RWPE1 (cell line): Measurements from ENCODE around the gene FKBP2.

Source experiments
- CTCF ChIA-PET: fragments of 350-600 bp; sonication (Branson Sonifier 250); formaldehyde crosslinking; extraction: SDS; loops from one replicate; lab custom pipeline; 2021; lab: Yijun Ruan, JAX
- POLR2A ChIA-PET: fragments of 400-600 bp; formaldehyde crosslinking; extraction: SDS; loops from one replicate; lab custom pipeline; 2020; ENCODE audit warnings: antibody characterized with exemption; ENCODE audit not compliant: low non-redundant PET; lab: Yijun Ruan, JAX
- DNase-seq: peaks from one replicate; pipeline ENCODE4 v3.0.0; 2012; ENCODE audit warnings: low spot score
- H3K27ac ChIP-seq: fragments of 450-650 bp; 2 replicates; pipeline ENCODE4 v1.5.1; 2017
- TF ChIP-seq, protein P1 (sequence below): fragments of 450-650 bp; conservative IDR thresholded peaks from 2 replicates; pipeline ENCODE4 v1.5.1; 2017; ENCODE audit warnings: low read depth, mild to moderate bottlenecking

FKBP2 gene

DNA sequence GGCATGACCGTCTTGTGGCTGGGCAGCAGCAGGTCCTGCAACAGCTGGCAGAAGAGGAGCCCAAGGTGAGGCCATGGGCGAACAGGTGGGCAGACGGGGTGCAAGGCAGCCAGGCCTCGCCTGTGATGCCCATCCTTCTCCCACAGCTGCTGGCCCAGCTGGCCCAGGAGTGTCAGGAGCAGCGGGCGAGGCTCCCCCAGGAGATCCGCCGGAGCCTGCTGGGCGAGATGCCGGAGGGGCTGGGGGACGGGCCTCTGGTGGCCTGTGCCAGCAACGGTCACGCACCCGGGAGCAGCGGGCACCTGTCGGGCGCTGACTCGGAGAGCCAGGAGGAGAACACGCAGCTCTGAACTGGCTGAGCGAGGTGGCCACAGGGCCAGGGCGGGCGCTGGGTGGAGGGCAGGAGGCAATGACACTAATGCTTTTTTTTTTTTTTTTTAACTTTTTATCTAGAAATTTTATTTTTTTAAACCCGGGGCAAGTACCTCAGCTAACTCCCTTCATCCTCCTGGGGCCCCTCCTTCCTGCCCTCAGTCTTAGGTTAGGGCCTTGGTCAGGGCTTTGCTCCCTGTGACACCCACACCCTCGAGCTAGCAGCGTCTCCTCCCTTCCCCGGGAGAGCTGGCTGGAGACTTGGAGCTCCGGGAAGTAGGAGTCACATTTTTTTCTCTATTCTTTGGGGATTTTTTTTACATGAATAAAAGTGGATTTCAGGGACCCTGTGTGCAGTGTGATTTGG is 26.5 kb downstream of the FKBP2 start:
- TF ChIP-seq, protein P1, sequence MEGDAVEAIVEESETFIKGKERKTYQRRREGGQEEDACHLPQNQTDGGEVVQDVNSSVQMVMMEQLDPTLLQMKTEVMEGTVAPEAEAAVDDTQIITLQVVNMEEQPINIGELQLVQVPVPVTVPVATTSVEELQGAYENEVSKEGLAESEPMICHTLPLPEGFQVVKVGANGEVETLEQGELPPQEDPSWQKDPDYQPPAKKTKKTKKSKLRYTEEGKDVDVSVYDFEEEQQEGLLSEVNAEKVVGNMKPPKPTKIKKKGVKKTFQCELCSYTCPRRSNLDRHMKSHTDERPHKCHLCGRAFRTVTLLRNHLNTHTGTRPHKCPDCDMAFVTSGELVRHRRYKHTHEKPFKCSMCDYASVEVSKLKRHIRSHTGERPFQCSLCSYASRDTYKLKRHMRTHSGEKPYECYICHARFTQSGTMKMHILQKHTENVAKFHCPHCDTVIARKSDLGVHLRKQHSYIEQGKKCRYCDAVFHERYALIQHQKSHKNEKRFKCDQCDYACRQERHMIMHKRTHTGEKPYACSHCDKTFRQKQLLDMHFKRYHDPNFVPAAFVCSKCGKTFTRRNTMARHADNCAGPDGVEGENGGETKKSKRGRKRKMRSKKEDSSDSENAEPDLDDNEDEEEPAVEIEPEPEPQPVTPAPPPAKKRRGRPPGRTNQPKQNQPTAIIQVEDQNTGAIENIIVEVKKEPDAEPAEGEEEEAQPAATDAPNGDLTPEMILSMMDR = no peak
- ChIA-PET CTCF (interaction anchor here (1.0 to 3.6 kb wide), 5 partner anchors 9 to 63 kb away, joined by 3 to 18 read pairs (median 5); partner anchors contain the start of genes CATSPERZ and PLCB3), POLR2A (interaction anchor here (0.7 to 1.6 kb wide), 3 partner anchors 10 to 23 kb away, joined by 4 to 7 read pairs (median 6); no protein-coding TSS in a partner anchor)
- no peak for DNase-seq
- H3K27ac ChIP-seq = peak overlapping the region; percentile 99

DNA sequence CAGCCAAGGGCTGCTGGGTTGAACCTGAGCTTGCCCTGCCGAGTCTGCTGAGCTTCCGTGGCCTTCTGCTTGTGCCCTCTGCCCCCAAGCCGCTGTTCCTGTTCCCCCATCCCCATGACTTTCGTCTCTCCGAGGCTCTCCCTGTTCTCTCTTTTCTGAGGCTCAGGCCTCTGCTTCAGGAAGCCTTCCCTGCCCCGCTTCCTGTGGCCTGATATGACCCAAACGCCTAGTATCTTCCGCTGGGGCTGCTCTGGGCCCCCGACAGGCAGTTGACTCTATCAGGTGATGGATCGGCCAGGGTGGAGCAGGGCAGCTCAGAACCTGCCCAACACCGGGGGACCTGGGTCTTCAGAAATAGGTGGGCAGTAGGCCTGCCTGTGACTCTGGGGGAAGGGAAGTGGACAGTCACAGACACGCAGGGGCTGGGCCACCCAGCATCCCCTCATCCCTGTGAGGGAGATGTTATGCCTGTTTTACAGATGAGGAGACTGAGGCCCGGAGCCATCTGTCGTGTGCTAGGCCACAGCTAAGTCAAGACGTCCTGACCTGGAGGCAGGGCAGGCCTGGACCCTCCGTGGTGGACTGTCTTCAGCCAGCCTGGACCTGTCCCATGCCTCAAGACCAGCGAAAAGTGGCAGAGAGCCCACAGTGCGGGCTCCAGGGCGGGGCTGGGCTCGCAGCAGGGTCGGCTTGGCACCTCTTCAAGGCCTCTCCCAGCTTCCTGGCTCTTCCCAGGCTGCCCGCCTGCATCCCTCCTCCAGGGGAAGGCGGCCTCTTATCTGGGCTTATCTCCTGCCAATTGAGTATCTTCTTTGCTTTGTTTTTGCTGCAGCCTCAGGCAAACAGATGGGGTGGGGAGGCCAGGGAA is 27.4 kb downstream of the FKBP2 start:
- DNase-seq = no peak
- peak overlapping the region; percentile 99 for H3K27ac ChIP-seq
- POLR2A ChIA-PET = interaction anchor here (0.6 to 1.6 kb wide), 7 partner anchors 9 to 43 kb away, joined by 3 to 7 read pairs (median 4); no protein-coding TSS in a partner anchor
- CTCF ChIA-PET = interaction anchor here (0.6 to 3.6 kb wide), 8 partner anchors 9 to 1388 kb away, joined by 3 to 18 read pairs (median 4); partner anchors contain the start of genes CATSPERZ, PLCB3 and SLC3A2
- TF ChIP-seq, protein P1 = no peak

DNA sequence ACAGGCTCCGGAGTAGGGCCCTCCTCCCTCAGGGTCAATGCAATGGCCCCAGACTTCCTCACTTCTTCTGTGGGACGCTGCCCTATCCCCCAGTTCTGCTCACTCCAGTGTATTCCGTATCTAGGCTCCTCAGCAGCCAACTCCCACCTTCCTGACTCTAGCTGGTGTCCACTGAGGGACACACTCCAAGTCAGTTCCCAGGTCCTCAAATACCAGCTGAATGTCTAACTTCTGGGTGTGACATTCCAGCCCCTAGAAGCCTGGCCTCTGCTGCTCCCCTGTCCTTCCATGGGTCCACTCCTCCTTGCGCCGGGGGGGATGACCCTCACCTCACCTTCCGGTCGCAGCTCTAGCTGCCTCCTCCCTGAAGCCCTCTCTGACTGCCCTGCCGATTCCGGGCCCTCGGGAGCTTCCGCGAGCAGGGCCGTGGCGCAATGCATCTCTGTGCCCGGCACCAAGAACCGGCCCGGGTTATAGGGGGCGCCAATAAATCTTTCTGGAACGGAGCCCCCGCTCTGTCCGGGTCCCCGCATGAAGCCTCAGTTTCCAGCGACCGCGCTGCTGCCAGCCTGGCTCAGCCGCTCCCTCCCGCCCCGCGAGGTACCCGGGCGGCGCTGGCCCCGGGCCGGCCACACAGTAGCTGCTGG is 28.1 kb downstream of the FKBP2 start:
- ChIA-PET CTCF (interaction anchor here (0.6 to 3.6 kb wide), 5 partner anchors 10 to 257 kb away, joined by 3 to 18 read pairs (median 3); partner anchors contain the start of genes CATSPERZ and PLCB3), POLR2A (interaction anchor here (0.6 to 1.6 kb wide), 5 partner anchors 16 to 43 kb away, joined by 3 to 7 read pairs (median 4); no protein-coding TSS in a partner anchor)
- no peak for DNase-seq

DNA sequence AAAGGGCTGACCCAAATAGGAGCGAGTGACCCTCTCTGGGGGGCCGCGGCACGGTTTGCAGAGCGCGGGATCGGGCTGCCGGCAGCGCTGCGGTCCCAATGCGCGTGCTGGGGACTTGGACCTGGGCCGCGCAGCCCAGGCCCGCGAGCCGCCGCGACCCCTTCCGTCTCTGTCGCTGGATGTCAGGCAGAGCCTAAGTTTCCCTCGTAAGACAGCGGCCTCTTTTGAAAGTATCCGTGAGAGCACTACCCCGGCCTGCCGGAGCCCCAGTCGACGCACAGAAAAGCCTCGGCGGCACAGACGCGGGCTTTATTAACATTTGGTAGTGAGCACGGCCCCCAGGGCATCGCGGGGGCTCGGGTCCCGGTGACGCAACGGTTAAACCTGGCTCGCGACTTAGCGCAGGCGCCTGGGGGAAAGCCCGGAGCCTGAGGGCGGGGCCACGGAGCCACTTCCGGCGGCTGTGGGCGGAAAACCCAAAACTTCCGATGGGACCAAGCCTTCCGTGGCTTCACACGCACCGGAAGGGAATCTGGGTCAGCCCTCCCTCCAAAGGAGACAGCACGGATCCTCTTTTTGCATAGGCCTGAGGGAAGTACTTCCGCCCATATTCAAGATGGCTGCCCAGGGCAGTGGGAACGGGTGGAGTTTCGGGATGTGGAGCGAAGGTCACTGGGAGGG is 28.8 kb downstream of the FKBP2 start:
- TF ChIP-seq, protein P1 = no peak
- ChIA-PET POLR2A (interaction anchor here (0.6 to 1.4 kb wide), 2 partner anchors 17 to 24 kb away, joined by 4 to 7 read pairs; no protein-coding TSS in a partner anchor), CTCF (interaction anchor here (0.6 to 3.6 kb wide), 4 partner anchors 12 to 35 kb away, joined by 4 to 18 read pairs (median 6); partner anchors contain the start of genes CATSPERZ and PLCB3)
- peak overlapping the region; percentile 99 for H3K27ac ChIP-seq
- peak; percentile 91 for DNase-seq

More for the DNA sequence above, 28.1 kb downstream of the FKBP2 start:
- TF ChIP-seq, protein P1 = no peak
- peak overlapping the region; percentile 99 for H3K27ac ChIP-seq

DNA sequence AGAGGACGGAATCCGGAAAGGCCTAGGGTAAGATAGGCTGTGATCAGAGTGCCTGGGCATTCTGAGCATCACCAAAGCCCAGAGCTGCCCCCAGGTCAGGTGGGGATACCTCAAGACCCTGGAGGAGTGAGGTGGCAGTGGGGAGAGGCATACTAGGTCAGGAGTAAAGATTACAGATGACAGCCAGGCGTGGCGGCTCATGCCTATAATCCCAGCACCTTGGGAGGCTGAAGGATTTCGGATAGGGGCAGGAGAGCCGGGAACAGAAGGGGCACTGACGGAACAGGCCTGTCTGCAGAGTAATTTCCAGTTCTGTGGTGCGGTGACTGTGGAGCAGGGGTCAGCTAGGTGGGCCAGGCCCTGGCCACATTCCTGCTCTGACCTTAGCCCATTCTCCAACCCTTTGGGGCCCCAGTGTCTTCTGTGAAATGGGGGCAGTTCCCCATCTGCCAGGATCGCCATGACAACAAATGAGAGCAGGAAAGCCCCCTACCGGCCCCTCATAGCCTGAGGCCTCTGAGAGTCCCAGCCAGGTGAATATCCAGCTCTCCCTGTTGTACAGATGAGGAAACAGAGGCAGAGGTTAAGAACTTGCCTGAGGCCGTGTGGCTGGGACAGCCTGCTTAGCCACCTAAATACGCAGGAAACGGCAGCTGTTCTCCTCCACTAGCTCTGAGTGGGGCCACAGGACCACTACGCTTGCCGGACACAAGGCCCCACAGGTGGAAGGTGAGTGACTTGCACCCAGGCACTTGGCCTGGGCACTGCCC is 34.3 kb downstream of the FKBP2 start:
- TF ChIP-seq, protein P1 = no peak
- ChIA-PET POLR2A (interaction anchor here (0.5 to 2.0 kb wide), 3 partner anchors 12 to 60 kb away, joined by 5 to 6 read pairs (median 5); no protein-coding TSS in a partner anchor), CTCF (interaction anchor here (0.5 to 1.3 kb wide), 3 partner anchors 12 to 30 kb away, joined by 3 to 6 read pairs (median 4); no protein-coding TSS in a partner anchor)
- DNase-seq = no peak
- H3K27ac ChIP-seq = peak overlapping the region; percentile 98
